Measurements from ENCODE around the gene C1RL.

The C1RL gene

GRCh38 chr12:7155471-7156034 is 46.5 kb upstream of the C1RL start:
- ATAC-seq (ENCODE audit: insufficient read depth, low read depth) (no peak), DNase-seq (no peak)
- Histone ChIP-seq H3K9me3 (ENCODE audit: insufficient read depth, low read length, severe bottlenecking) (no peaks in the 10 kb centered on the region), H3K79me2 (ENCODE audit: insufficient read depth, low read length) (no peaks in the 10 kb centered on the region), H2AFZ (ENCODE audit: low read depth, low read length) (no peak overlapping the region), H4K20me1 (ENCODE audit: insufficient read depth, low read length) (no peaks in the 10 kb centered on the region), H3K4me1 (ENCODE audit: insufficient read depth, low read length) (no peaks in the 10 kb centered on the region), H3K4me2 (ENCODE audit: insufficient read depth, low read length) (no peak overlapping the region), H3K9ac (ENCODE audit: low read depth, low read length) (no peak overlapping the region), H3K27ac (ENCODE audit: low read length) (no peak overlapping the region), H3K4me3 (ENCODE audit: low read depth in 1 of 2, low read length in 2 of 2) (no peak overlapping the region), H3K27me3 (ENCODE audit: insufficient read depth, low read length, poor library complexity) (no peaks in the 10 kb centered on the region), H3K36me3 (ENCODE audit: insufficient read depth, low read length) (peaks cover 17% of the 10 kb centered on the region)
- no peak for TF ChIP-seq EZH2 (IDR thresholded peaks at IDR 0.05; ENCODE audit: borderline replicate concordance, low read depth, low read length, severe bottlenecking)
- no peak for TF ChIP-seq CTCF (IDR thresholded peaks at IDR 0.05; ENCODE audit: borderline replicate concordance, extremely low read depth, low read length, poor library complexity, severe bottlenecking)

GRCh38 chr12:7154901-7155470 is 46.0 kb upstream of the C1RL start:
- Histone ChIP-seq H3K4me3 (ENCODE audit: low read depth in 1 of 2, low read length in 2 of 2) (no peak overlapping the region), H3K36me3 (ENCODE audit: insufficient read depth, low read length) (peaks cover 22% of the 10 kb centered on the region), H3K9ac (ENCODE audit: low read depth, low read length) (no peak overlapping the region), H3K9me3 (ENCODE audit: insufficient read depth, low read length, severe bottlenecking) (no peaks in the 10 kb centered on the region), H3K4me2 (ENCODE audit: insufficient read depth, low read length) (no peak overlapping the region), H4K20me1 (ENCODE audit: insufficient read depth, low read length) (no peaks in the 10 kb centered on the region), H2AFZ (ENCODE audit: low read depth, low read length) (no peak overlapping the region), H3K4me1 (ENCODE audit: insufficient read depth, low read length) (no peaks in the 10 kb centered on the region), H3K79me2 (ENCODE audit: insufficient read depth, low read length) (no peaks in the 10 kb centered on the region), H3K27me3 (ENCODE audit: insufficient read depth, low read length, poor library complexity) (no peaks in the 10 kb centered on the region), H3K27ac (ENCODE audit: low read length) (no peak overlapping the region)
- DNase-seq, result no peak
- no peak for ATAC-seq (ENCODE audit: insufficient read depth, low read depth)
- TF ChIP-seq EZH2 (IDR thresholded peaks at IDR 0.05; ENCODE audit: borderline replicate concordance, low read depth, low read length, severe bottlenecking) (no peak), CTCF (IDR thresholded peaks at IDR 0.05; ENCODE audit: borderline replicate concordance, extremely low read depth, low read length, poor library complexity, severe bottlenecking) (no peak)

- Histone ChIP-seq H4K20me1 (ENCODE audit: insufficient read depth, low read length) (no peaks in the 10 kb centered on the region), H3K9me3 (ENCODE audit: insufficient read depth, low read length, severe bottlenecking) (no peaks in the 10 kb centered on the region), H3K4me1 (ENCODE audit: insufficient read depth, low read length) (no peaks in the 10 kb centered on the region), H3K27me3 (ENCODE audit: insufficient read depth, low read length, poor library complexity) (no peaks in the 10 kb centered on the region), H3K36me3 (ENCODE audit: insufficient read depth, low read length) (peaks cover 32% of the 10 kb centered on the region), H2AFZ (ENCODE audit: low read depth, low read length) (no peak overlapping the region), H3K9ac (ENCODE audit: low read depth, low read length) (no peak overlapping the region), H3K27ac (ENCODE audit: low read length) (no peak overlapping the region), H3K4me3 (ENCODE audit: low read depth in 1 of 2, low read length in 2 of 2) (no peak overlapping the region), H3K4me2 (ENCODE audit: insufficient read depth, low read length) (no peak overlapping the region), H3K79me2 (ENCODE audit: insufficient read depth, low read length) (no peaks in the 10 kb centered on the region)
- no peak for TF ChIP-seq CTCF (IDR thresholded peaks at IDR 0.05; ENCODE audit: borderline replicate concordance, extremely low read depth, low read length, poor library complexity, severe bottlenecking)
- no peak for TF ChIP-seq EZH2 (IDR thresholded peaks at IDR 0.05; ENCODE audit: borderline replicate concordance, low read depth, low read length, severe bottlenecking)
- DNase-seq, result no peak
- no peak for ATAC-seq (ENCODE audit: insufficient read depth, low read depth)
These were observed 45.0 kb upstream of the C1RL start for GRCh38 chr12:7154042-7154441.

Data from DND-41 (cell line).